ENCODE measurements around the gene TRAPPC2. TPM values are rescaled to one million over a fixed set of nuclear protein-coding genes. Genes with fewer than 3 reads are reported as not detected.

The TRAPPC2 gene
- total RNA-seq, 1 experiment from 2014 or later = 10.2 TPM

- ChIA-PET CTCF (interaction anchor here (0.8 to 2.8 kb wide), 3 partner anchors 17 to 251 kb away, joined by 3 to 10 read pairs (median 9); no protein-coding TSS in a partner anchor), POLR2A (interaction anchor here (0.7 kb wide), 1 partner anchor 46 kb away, joined by 3 read pairs; the partner anchor contains the start of genes OFD1 and TRAPPC2)
- DNase-seq (ENCODE audit: low spot score) (no peak), ATAC-seq (no peak)
- no peak for TF ChIP-seq ATF2 (CRISPR knock-in tag; IDR thresholded peaks at IDR 0.05; ENCODE audit: borderline replicate concordance, low read depth)
- no peak for TF ChIP-seq NFE2L1 (CRISPR knock-in tag; IDR thresholded peaks at IDR 0.05)
- no peak for TF ChIP-seq GRHL2 (CRISPR knock-in tag; IDR thresholded peaks at IDR 0.05; ENCODE audit: insufficient replicate concordance, severe bottlenecking)
- no peak for TF ChIP-seq ZMAT4 (CRISPR knock-in tag; IDR thresholded peaks at IDR 0.05)
- TF ChIP-seq RORB (CRISPR knock-in tag; IDR thresholded peaks at IDR 0.05) = no peak
- no peak overlapping the region for H3K4me3 Mint-ChIP-seq
- peak overlapping the region; percentile 70 for H3K27ac Mint-ChIP-seq
- peaks cover 20% of the 10 kb centered on the region for H3K4me1 Mint-ChIP-seq
- no peaks in the 10 kb centered on the region for H3K9me3 Mint-ChIP-seq
- peaks cover 36% of the 10 kb centered on the region for H3K36me3 Mint-ChIP-seq
- no peaks in the 10 kb centered on the region for H3K27me3 Mint-ChIP-seq (ENCODE audit: low read depth)
Measured at GRCh38 chrX:13780868-13781427, 46.5 kb upstream of the TRAPPC2 start.

- ATAC-seq (peak; percentile 67), DNase-seq (ENCODE audit: low spot score) (no peak)
- no peak overlapping the region for H3K4me3 Mint-ChIP-seq
- peaks cover 20% of the 10 kb centered on the region for H3K4me1 Mint-ChIP-seq
- H3K27me3 Mint-ChIP-seq (ENCODE audit: low read depth) = no peaks in the 10 kb centered on the region
- H3K36me3 Mint-ChIP-seq = peaks cover 49% of the 10 kb centered on the region
- no peaks in the 10 kb centered on the region for H3K9me3 Mint-ChIP-seq
- H3K27ac Mint-ChIP-seq = no peak overlapping the region; the same call in 1 of the 2 replicates
- no peak for TF ChIP-seq ZNF317 (CRISPR knock-in tag; IDR thresholded peaks at IDR 0.05; ENCODE audit: borderline replicate concordance, low read depth)
- TF ChIP-seq NR3C1 (CRISPR knock-in tag; conservative IDR thresholded peaks at IDR 0.05; ENCODE audit: low read depth) = no peak
- TF ChIP-seq NFATC4 (CRISPR knock-in tag; IDR thresholded peaks at IDR 0.05) = no peak
- no peak for TF ChIP-seq USF1 (CRISPR knock-in tag; IDR thresholded peaks at IDR 0.05)
- no peak for TF ChIP-seq ATF2 (CRISPR knock-in tag; IDR thresholded peaks at IDR 0.05; ENCODE audit: borderline replicate concordance, low read depth)
- TF ChIP-seq EMX1 (CRISPR knock-in tag; IDR thresholded peaks at IDR 0.05) = no peak
- CTCF ChIA-PET = interaction anchor here (2.7 kb wide), 1 partner anchor 15 kb away, joined by 10 read pairs; no protein-coding TSS in a partner anchor
- POLR2A ChIA-PET = no interaction called here
Measured at GRCh38 chrX:13778916-13779315, 44.5 kb upstream of the TRAPPC2 start.

GRCh38 chrX:13776387-13776786, 42.0 kb upstream of the TRAPPC2 start:
- H3K4me3 Mint-ChIP-seq = no peak overlapping the region
- ChIA-PET POLR2A (no interaction called here), CTCF (interaction anchor here (0.6 to 1.0 kb wide), 2 partner anchors 12 to 80 kb away, joined by 3 to 4 read pairs; no protein-coding TSS in a partner anchor)
- H3K9me3 Mint-ChIP-seq = no peaks in the 10 kb centered on the region
- TF ChIP-seq ZNF138 (CRISPR knock-in tag; conservative IDR thresholded peaks at IDR 0.05) (no peak), GRHL2 (CRISPR knock-in tag; IDR thresholded peaks at IDR 0.05; ENCODE audit: insufficient replicate concordance, severe bottlenecking) (no peak), FOXK1 (CRISPR knock-in tag; IDR thresholded peaks at IDR 0.05) (no peak)
- ATAC-seq (no peak), DNase-seq (ENCODE audit: low spot score) (no peak)
- peak overlapping the region; percentile 29; the same call in 1 of the 2 replicates for H3K27ac Mint-ChIP-seq
- H3K27me3 Mint-ChIP-seq (ENCODE audit: low read depth) = no peaks in the 10 kb centered on the region
- peaks cover 12% of the 10 kb centered on the region for H3K4me1 Mint-ChIP-seq
- peaks cover 41% of the 10 kb centered on the region for H3K36me3 Mint-ChIP-seq

- Mint-ChIP-seq H3K9me3 (no peaks in the 10 kb centered on the region), H3K4me3 (no peak overlapping the region), H3K27ac (no peak overlapping the region), H3K4me1 (peaks cover 8% of the 10 kb centered on the region), H3K27me3 (ENCODE audit: low read depth) (no peaks in the 10 kb centered on the region), H3K36me3 (peaks cover 43% of the 10 kb centered on the region)
- ChIA-PET CTCF (interaction anchor here (0.5 to 1.0 kb wide), 4 partner anchors 11 to 975 kb away, joined by 3 to 4 read pairs (median 3); no protein-coding TSS in a partner anchor), POLR2A (no interaction called here)
- ATAC-seq (no peak), DNase-seq (ENCODE audit: low spot score) (no peak)
- TF ChIP-seq SOX15 (CRISPR knock-in tag; IDR thresholded peaks at IDR 0.05) (no peak), GABPB1 (CRISPR knock-in tag; IDR thresholded peaks at IDR 0.05) (no peak), AFF4 (CRISPR knock-in tag; IDR thresholded peaks at IDR 0.05; ENCODE audit: borderline replicate concordance) (no peak), ZNF232 (CRISPR knock-in tag; IDR thresholded peaks at IDR 0.05) (no peak), RELA (CRISPR knock-in tag; IDR thresholded peaks at IDR 0.05; ENCODE audit: borderline replicate concordance) (no peak)
Measured at GRCh38 chrX:13775837-13776236, 41.4 kb upstream of the TRAPPC2 start.

Data from WTC11 (cell line).